HL-60 (cell line): ENCODE measurements around the gene ERRFI1.

ENCODE experiments used
- DNase-seq, 2 experiments: peaks; one replicate each; pipeline ENCODE4 v3.0.0-alpha.2; 2010 to 2020; ENCODE audit warnings: low read depth in 1 of 2, low spot score in 1 of 2
- H3K27ac ChIP-seq: fragments of 250-450 bp; sonication (Bioruptor Pico); replicated peaks from 2 replicates; pipeline ENCODE4 v1.5.1; 2020; ENCODE audit warnings: mild to moderate bottlenecking, moderate library complexity
- H3K27me3 ChIP-seq: fragments of 250-450 bp; sonication (Bioruptor Pico); 2 replicates; pipeline ENCODE4 v1.5.1; 2021; ENCODE audit warnings: mild to moderate bottlenecking, moderate library complexity; ENCODE audit not compliant: insufficient read depth, poor library complexity, severe bottlenecking
- H3K4me3 ChIP-seq: replicated peaks from 2 replicates; pipeline ENCODE4 v1.5.1; 2011; ENCODE audit warnings: mild to moderate bottlenecking, control low read depth, low read length; ENCODE audit not compliant: insufficient read depth
- CTCF ChIP-seq: IDR thresholded peaks from one replicate; pipeline ENCODE4 v1.5.1; 2011; ENCODE audit warnings: low read length, control low read depth, inconsistent platforms; ENCODE audit not compliant: insufficient read depth
- GABPA ChIP-seq: IDR thresholded peaks from 2 replicates; pipeline ENCODE4 v1.6.1; 2012; ENCODE audit warnings: low read depth
- POLR2AphosphoS5 ChIP-seq: IDR thresholded peaks from 2 replicates; pipeline ENCODE4 v1.6.1; 2012; ENCODE audit warnings: low read depth
- REST ChIP-seq: IDR thresholded peaks from 2 replicates; pipeline ENCODE4 v1.6.1; 2012; ENCODE audit warnings: low read depth; ENCODE audit not compliant: insufficient replicate concordance
- SPI1 ChIP-seq: IDR thresholded peaks from 2 replicates; pipeline ENCODE4 v1.6.1; 2012; ENCODE audit warnings: low read depth, mild to moderate bottlenecking, borderline replicate concordance
- long read RNA-seq: library from polyadenylated mRNA; unstranded; transcript quantifications from one replicate; pipeline ENCODE4 v2.0.0, GENCODE V29; 2020

Gene ERRFI1
- long read RNA-seq: 0 reads

GRCh38 chr1:8026153-8026975 is at the start of gene ERRFI1:
Gene ERRFI1, minus strand, starts transcription at chr1:8026309. Its CDS starts 10,690 bp downstream, at chr1:8015619.
- TF ChIP-seq GABPA (no peak), SPI1 (no peak), REST (no peak), POLR2AphosphoS5 (no peak), CTCF (no peak)
- H3K27ac ChIP-seq: no peak within 1 kb of the TSS
- peak within 1 kb of the TSS; percentile 30 for H3K4me3 ChIP-seq
- peaks cover 31% of the 10 kb centered on the region for H3K27me3 ChIP-seq
- DNase-seq: peak; percentile 59 to 65

GRCh38 chr1:8075511-8076051 is 49.5 kb upstream of the ERRFI1 start:
- Histone ChIP-seq H3K4me3 (no peak overlapping the region), H3K27me3 (no peaks in the 10 kb centered on the region), H3K27ac (no peak overlapping the region)
- TF ChIP-seq POLR2AphosphoS5 (no peak), CTCF (no peak), REST (no peak), SPI1 (no peak), GABPA (no peak)
- DNase-seq: no peak

- no peak for DNase-seq
Observed at GRCh38 chr1:8073112-8073855, 47.2 kb upstream of the ERRFI1 start.

More at GRCh38 chr1:8073112-8073855, 47.2 kb upstream of the ERRFI1 start:
- Histone ChIP-seq H3K27me3 (no peaks in the 10 kb centered on the region), H3K27ac (no peak overlapping the region), H3K4me3 (no peak overlapping the region)
- no peak for TF ChIP-seq REST
- no peak for TF ChIP-seq SPI1
- no peak for TF ChIP-seq POLR2AphosphoS5
- no peak for TF ChIP-seq CTCF
- TF ChIP-seq GABPA: no peak
